ENCODE results near the gene SSR4. TPM values are rescaled to one million over a fixed set of nuclear protein-coding genes. Genes with fewer than 3 reads are reported as not detected.

The SSR4 gene
- polyA plus RNA-seq, 1 donor (not counting 4 experiments of a cell fraction or from before 2014, with no cell fraction given) = 187 TPM

GRCh38 chrX:153794897-153795816 lies 689 bp downstream of the SSR4 start:
- dilution Hi-C loops (cut with MboI; ENCODE audit: extremely low pct_ligation_motif_present, low sequenced_read_pairs) = no loop called here
- Histone ChIP-seq H3K4me3 (ENCODE audit: control insufficient read depth in 2 of 3, extremely low read depth in 1 of 3, insufficient read depth in 2 of 3, low read depth in 1 of 3, low read length in 3 of 3) (peak overlapping the region; percentile 70 to 76 (median 75)), H3K27me3 (ENCODE audit: control insufficient read depth, extremely low read depth, insufficient read depth, low read length) (no peaks in the 10 kb centered on the region), H2AFZ (ENCODE audit: control insufficient read depth, low read length) (no peak overlapping the region), H3K36me3 (ENCODE audit: control insufficient read depth in 2 of 2, extremely low read depth in 1 of 2, insufficient read depth in 2 of 2, low read length in 2 of 2) (peaks cover 5 to 9% of the 10 kb centered on the region in 2 experiments), H3K9me1 (ENCODE audit: control insufficient read depth, extremely low read depth, insufficient read depth, low read length) (no peaks in the 10 kb centered on the region), H3K4me1 (ENCODE audit: control insufficient read depth, extremely low read depth, insufficient read depth, low read length) (peaks cover 14% of the 10 kb centered on the region), H4K20me1 (ENCODE audit: control insufficient read depth, extremely low read depth, insufficient read depth, low read length) (no peaks in the 10 kb centered on the region), H3K9me3 (ENCODE audit: control insufficient read depth, low read depth, low read length) (no peaks in the 10 kb centered on the region), H3K9ac (ENCODE audit: control insufficient read depth, extremely low read depth, insufficient read depth, low read length) (peak overlapping the region; percentile 90), H3K79me2 (ENCODE audit: control insufficient read depth, insufficient read depth, low read length) (peaks cover 47% of the 10 kb centered on the region), H3K27ac (ENCODE audit: control insufficient read depth, insufficient read depth, low read length) (peak overlapping the region; percentile 68), H3K4me2 (ENCODE audit: control insufficient read depth, extremely low read depth, insufficient read depth, low read depth, low read length) (peak overlapping the region; percentile 78)
- FAIRE-seq (no peak), DNase-seq (ENCODE audit: low read depth, low spot score) (no peak)
- no peak for TF ChIP-seq CTCF (optimal IDR thresholded peaks at IDR 0.05 in 1 of 3, IDR thresholded peaks at IDR 0.05 in 1 of 3, conservative IDR thresholded peaks at IDR 0.05 in 1 of 3; ENCODE audit: extremely low read depth in 1 of 3, insufficient read depth in 2 of 3, low read length in 3 of 3)
- TF ChIP-seq EZH2 (IDR thresholded peaks at IDR 0.05; ENCODE audit: low read length) = no peak

- H2AFZ ChIP-seq (ENCODE audit: control insufficient read depth, low read length) = no peak overlapping the region
- FAIRE-seq (no peak), DNase-seq (ENCODE audit: low read depth, low spot score) (no peak)
- no peaks in the 10 kb centered on the region for H3K27me3 ChIP-seq (ENCODE audit: control insufficient read depth, extremely low read depth, insufficient read depth, low read length)
- peaks cover 5 to 9% of the 10 kb centered on the region in 2 experiments for H3K36me3 ChIP-seq (ENCODE audit: control insufficient read depth in 2 of 2, extremely low read depth in 1 of 2, insufficient read depth in 2 of 2, low read length in 2 of 2)
- no peak overlapping the region for H3K4me3 ChIP-seq (ENCODE audit: control insufficient read depth in 2 of 3, extremely low read depth in 1 of 3, insufficient read depth in 2 of 3, low read depth in 1 of 3, low read length in 3 of 3)
- H4K20me1 ChIP-seq (ENCODE audit: control insufficient read depth, extremely low read depth, insufficient read depth, low read length) = no peaks in the 10 kb centered on the region
- dilution Hi-C loops (cut with MboI; ENCODE audit: extremely low pct_ligation_motif_present, low sequenced_read_pairs) = no loop called here
- H3K9me3 ChIP-seq (ENCODE audit: control insufficient read depth, low read depth, low read length) = no peaks in the 10 kb centered on the region
- TF ChIP-seq EZH2 (IDR thresholded peaks at IDR 0.05; ENCODE audit: low read length) (no peak), CTCF (optimal IDR thresholded peaks at IDR 0.05 in 1 of 3, IDR thresholded peaks at IDR 0.05 in 1 of 3, conservative IDR thresholded peaks at IDR 0.05 in 1 of 3; ENCODE audit: extremely low read depth in 1 of 3, insufficient read depth in 2 of 3, low read length in 3 of 3) (no peak)
- H3K27ac ChIP-seq (ENCODE audit: control insufficient read depth, insufficient read depth, low read length) = no peak overlapping the region
- peaks cover 6% of the 10 kb centered on the region for H3K4me1 ChIP-seq (ENCODE audit: control insufficient read depth, extremely low read depth, insufficient read depth, low read length)
- H3K9me1 ChIP-seq (ENCODE audit: control insufficient read depth, extremely low read depth, insufficient read depth, low read length) = no peaks in the 10 kb centered on the region
- H3K79me2 ChIP-seq (ENCODE audit: control insufficient read depth, insufficient read depth, low read length) = peaks cover 36% of the 10 kb centered on the region
- H3K9ac ChIP-seq (ENCODE audit: control insufficient read depth, extremely low read depth, insufficient read depth, low read length) = no peak overlapping the region
- H3K4me2 ChIP-seq (ENCODE audit: control insufficient read depth, extremely low read depth, insufficient read depth, low read depth, low read length) = no peak overlapping the region
Observed at GRCh38 chrX:153797415-153798015, 3.0 kb downstream of the SSR4 start.
